HG03520 (cell line): ENCODE measurements around the gene ANKRD65.
"Not testable (repeated sequence)": the region's sequence is repeated elsewhere in the genome, so short reads cannot be mapped to it uniquely, and the experiment has no call there.

Experiments
- ATAC-seq: cut with Tn5 transposase; IDR thresholded peaks from one replicate; pipeline ENCODE4 v1.9.1; 2021; ENCODE audit warnings: mild to moderate bottlenecking, moderate library complexity; ENCODE audit not compliant: unreplicated experiment

The ANKRD65 gene

DNA sequence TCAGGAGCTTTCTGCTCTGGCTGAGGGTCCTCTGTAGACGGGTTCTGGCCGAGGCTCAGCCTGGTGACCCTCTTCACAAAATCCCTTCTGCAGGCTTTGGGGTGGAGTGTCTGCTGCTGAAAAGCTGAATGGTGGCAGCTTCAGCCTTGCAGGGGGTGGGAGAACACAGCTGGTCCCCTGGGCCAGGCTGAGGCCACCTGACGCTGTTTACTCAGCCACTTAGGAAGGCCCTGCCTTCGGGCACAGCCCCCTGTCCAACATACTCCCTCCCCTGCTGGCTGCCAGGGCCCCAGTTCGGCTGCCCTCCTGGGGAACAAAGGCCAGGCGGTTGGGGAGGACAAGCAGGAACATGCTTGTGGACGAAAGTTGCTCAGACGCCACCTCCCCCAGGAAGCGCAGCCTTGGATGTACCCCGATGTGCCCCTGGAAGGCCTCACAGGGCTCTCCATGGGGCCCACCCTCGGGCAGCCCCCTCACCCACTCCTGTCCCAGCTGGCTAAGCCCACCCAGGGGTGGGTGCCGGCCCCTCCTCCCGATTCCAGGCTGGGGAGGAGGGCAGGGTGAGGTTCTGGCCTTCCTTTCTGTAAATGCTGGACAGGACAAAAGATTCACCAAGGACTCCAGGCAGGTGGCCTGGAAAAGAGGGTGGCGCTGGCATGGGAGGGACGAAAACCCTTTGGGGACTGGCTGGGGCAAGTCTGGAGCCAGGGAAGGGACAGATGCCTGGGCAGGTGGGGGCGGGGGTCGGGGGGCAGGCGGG is at the start of gene ANKRD65:
Gene ANKRD65 (minus strand): TSS at position 130 of the 760 bp plus-strand sequence. CDS start 271 bp downstream, outside the sequence.
- ATAC-seq, result no peak

DNA sequence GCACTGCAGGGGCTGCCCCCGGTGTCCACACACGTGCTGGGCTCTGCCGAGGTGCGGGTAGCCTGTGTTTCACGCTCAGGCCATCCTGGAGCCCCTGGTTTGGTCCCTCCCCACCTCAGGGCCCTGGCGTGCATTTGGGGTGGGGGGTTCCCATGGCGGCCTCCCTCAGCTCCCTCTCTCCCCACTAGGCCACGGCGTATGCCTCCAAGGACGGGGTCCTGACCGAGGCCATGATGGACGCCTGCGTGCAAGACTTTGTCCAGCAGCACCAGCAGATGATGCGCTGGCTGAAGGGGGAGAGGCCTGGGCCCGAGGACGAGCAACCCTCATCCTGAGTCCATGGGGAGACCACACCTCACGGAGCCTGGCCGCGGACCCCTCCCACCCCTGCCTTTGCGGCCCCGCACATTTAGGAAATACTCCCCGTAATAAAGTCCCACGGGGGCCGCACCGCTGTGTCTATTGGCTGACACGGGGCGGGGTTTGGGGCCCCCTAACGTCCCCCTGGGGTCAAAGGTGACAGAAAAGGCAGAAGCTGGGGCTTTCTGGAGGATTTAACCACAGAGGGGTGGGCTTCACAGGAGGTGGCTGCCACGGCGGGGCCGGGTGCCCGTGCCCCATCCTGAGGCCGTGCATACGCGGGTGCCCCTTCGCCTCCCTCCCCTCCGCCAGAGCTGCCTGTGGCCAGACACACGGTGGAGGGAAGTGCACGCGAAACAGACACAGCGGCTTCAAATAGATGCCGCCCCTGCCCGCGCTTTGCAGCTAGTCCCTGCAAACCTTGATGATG is 47.3 kb upstream of the ANKRD65 start:
- ATAC-seq, result not testable (repeated sequence)

DNA sequence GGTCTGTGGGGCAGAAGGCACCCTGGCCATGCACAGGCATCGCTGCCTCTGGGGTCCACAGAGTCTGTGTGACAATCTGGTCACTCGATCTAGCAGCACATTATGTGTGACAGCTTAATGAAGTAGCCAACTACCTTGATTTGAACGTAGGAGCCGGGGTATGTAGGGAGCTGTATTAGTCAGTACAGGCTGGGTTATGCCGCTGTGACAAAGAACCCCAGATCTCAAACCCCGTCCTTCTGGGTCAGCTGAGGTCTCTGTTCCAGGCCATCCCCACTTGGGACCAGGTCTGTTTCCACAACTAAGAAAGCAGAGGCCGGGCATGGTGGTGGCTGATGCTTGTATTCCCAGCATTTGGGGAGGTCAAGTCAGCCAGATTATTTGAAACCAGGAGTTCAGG is 42.2 kb upstream of the ANKRD65 start:
- ATAC-seq, result no peak

DNA sequence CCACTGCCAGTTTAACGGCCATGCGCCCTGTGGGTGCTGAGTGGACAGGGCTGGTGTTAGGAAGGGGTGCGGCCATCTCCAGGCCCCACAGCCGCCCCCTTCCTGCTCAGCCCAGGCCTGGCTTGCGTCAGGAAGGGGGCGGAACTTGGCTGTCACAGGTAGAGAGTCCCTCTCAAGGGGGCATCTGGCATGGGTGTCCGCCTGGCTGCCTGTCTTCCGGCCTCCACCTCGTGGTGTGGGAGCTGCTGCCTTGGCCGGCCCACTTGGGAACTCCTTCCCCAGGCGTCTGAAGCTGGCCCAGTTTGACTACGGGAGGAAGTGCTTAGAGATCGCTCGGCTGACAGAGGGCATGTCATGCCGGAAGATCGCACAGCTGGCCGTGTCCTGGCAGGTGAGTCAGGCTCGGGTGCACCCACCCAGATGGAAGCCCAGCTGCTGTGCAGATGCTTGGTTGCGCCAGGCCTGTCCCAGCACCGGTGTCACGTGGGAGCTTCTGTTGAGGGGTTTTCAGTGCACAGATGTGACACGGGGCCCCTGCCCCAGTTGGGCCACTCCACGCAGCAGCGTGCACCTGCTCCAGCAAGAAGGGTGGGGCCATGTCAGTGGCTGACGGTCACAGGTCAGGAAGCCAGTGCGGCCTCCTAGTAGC is 41.4 kb upstream of the ANKRD65 start:
- ATAC-seq, result no peak

DNA sequence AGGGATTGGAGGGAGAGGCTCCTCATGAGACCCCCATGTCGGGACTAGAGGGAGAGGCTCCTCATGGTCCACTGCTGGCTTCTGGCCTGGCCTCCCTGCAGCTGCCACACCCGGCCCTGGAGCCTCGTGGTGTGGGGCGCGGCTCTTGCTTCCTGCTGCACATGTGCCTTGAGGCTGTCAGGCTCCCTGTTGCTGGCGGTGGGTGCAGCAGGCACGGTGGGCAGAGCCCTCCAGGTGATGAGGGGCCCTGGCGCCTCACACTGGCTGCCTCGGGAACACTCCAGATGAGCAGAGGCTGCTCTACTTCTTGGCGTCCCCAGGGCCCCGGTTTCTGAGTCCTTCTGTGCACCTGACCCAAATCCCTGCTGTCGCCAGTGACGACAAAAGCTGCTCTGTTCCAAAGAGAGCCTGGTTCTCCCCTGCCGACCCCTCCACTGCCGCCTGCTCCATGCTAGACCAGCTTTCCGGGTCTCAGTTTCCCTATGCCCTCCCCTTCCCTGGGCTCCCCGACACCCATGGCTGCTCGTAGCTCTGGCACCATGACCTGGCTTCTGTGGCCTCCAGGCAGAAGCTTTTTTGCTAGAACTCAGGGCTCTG is 40.7 kb upstream of the ANKRD65 start:
- ATAC-seq, result no peak

DNA sequence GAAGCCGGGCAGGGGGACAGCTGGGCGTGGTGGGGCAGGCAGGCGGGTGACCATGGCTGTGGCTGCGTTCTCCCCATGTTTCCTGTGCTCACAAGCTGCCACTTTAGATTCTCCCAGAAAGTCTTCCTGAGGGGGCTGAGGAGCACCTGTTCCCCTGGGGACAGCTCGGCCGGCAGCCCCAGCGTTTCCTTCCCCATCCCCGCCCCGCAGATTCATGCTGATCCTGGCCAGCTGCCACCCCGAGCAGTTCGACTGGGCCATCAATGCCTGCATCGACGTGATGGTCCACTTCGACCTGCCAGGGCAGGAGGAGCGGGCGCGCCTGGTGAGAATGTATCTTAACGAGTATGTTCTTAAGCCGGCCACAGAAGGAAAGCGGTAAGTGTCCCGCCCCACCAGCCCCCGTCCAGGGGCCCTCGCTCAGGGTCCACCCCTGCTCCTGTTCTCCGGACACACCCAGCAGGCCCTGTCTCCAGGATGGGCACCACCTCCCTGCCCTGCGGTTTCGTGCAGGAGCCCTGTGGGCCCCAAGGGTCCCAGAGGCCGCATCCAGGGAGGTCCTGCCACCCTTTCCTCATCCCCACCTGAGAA is 39.6 kb upstream of the ANKRD65 start:
- no peak for ATAC-seq

DNA sequence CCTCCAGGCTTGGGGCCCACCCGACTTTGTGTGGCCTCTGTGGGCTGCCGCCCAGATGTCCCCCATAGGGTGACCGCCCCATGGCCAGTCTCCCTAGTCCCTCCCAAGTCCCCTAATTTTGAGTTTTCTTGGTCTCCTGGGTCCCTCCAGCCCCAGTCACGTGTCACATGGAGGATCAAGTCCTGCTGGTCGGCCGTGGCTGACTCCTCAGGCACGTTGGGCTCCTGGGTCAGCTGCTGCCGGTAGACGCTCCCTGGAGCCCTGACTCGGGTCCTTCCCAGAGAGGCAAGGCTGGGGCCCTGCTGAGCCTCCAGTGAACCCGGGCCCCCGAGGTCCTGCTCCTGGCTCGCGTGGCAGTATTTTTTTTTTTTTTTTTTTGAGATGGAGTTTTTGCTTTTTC is 38.6 kb upstream of the ANKRD65 start:
- not testable (repeated sequence) for ATAC-seq

DNA sequence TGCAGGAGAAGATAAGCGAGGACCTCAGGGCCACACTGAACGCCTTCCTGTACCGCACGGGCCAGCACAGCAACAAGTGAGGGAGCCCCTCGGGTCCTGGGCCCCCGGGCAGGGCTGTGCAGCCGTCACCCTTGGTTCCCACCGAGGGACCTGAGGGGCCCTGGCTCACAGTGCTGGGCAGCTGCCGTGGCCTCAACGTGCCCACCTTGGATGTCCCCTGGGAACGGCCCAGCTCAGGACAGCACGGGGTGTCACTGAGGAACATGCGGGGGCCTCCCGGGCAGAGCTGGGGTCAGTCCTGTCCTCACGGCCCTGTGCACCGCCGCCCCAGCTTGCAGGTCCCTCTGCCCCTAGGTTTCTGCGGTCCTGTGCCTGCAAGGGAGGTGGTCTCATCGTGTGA is 38.1 kb upstream of the ANKRD65 start:
- not testable (repeated sequence) for ATAC-seq

DNA sequence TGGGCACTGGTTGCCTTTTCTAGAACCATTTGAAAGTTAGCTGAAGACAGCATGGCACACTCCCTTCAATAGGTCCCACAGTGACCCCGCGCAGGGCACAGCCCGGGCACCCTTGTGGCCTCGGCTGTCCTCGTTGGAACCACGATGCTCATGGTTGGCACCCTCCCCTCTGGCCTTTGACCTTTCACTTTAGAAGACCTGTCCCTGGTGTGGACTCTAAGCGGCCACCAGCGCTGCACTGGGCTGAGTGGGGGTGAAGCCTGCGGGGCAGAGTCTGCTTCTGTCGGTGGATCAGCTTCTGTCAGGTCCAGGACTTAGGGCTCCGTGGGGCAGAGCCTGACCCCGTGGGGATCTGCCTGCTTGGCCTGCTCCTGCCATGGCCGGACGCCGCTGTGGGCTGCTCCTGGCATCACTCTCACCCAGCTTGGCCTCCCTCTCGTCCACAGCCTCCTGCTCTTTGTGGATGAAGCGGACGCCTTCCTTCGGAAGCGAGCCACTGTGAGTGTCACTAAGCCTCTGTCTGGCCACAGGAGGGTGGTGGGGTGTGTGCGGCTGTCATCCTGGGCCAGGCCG is 35.7 kb upstream of the ANKRD65 start:
- not testable (repeated sequence) for ATAC-seq

DNA sequence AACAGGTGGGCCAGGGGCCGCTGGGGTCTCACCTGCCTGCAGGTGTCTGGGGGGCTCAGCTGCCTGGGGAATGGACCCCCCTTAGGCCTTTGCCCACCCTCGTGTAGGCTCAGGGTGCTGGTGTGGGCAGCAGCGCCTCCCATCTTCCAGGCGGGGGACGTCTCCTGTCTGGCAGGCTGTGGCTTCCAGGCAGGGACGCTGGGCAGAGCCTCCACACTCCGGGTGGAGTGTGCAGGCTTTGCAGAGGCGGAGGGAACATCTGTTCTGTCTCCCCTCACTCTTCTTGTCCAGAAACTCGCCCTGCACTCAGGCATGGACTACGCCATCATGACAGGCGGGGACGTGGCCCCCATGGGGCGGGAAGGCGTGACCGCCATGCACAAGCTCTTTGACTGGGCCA is 34.9 kb upstream of the ANKRD65 start:
- ATAC-seq, result not testable (repeated sequence)

DNA sequence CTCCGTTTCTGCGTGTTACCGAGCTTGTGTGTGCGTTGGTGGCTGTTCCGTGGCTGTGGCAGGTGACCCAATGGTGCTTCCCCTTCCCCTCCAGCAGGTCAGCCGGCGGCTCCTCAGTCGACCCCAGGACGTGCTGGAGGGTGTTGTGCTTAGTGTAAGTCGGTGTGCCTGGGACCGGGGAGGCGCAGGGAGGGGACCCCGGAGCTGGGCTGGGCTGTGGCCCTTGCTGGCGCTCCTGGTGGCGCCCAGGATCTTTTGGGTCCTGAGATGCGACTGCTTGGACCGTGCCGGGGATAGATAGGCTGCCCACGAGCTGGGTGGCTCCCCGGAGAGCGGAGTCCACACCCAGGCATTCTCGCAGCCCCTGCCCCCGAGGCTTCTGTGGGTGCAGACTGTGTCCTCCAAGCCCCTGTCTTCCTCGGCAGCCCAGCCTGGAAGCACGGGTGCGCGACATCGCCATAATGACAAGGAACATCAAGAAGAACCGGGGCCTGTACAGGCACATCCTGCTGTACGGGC is 34.3 kb upstream of the ANKRD65 start:
- no peak for ATAC-seq

DNA sequence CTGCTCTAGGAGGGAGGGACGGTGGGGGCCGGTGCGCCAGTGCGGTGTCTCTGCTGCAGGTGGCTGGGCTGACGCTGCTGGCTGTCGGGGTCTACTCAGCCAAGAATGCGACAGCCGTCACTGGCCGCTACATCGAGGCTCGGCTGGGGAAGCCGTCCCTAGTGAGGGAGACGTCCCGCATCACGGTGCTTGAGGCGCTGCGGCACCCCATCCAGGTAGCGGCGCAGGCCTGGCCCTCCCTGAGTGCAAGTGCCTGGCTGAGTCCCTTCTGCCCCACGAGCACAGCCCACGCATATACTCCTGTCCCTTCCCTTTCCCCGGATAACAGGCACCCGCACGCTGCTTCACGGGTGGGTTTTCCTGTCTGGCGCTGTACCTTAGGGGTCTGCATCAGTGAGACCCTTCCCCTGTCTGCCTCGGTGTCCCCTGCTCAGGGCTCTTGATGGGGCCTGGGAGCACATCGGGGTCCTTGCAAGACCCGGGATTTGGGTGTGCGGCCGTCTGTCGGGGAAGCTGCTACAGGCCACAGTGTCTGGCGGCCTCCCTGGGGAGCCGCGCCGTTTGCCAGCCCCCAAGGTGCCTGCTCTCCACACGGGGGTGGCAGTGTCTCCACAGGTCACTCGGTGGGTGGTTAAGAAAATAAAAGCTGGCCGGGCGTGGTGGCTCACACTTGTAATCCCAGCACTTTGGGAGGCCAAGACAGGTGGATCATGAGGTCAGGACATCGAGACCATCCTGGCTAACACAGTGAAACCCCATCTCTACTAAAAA is 33.4 kb upstream of the ANKRD65 start:
- ATAC-seq, result not testable (repeated sequence)

DNA sequence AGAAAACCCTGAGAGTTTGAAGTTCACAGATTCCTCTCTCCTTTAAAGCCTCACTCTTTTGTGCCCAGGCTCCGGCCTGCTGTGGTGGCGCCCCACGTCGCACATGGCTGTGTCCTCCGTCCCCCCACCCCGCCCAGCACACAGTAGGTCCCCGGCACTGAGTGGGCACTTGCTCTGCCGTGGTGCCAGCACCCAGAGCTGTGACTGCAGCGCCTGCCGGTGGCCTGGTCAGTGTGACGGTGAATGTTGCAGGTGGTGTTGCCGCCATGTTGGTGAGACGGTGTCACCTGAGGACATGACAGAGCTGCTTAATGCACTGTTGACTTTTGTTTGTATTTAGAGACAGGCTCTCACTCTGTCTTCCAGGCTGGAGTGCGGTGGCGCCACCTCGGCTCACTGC is 31.8 kb upstream of the ANKRD65 start:
- no peak for ATAC-seq

DNA sequence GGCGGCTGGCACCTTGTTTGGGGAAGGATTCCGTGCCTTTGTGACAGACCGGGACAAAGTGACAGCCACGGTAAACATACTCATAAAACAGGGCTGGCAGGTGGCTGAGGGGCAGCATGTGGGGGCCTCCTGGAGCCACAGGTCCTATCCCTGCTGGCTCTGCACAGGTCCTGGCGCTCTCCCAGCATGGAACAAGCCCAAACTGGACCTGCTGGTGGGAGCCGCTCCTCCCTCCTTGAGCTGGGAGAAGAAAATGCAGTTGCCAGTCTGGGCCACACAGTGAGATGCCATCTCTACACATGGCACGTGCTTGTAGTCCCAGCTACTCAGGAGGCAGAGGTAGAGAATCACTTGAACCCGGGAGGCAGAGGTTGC is 31.3 kb upstream of the ANKRD65 start:
- not testable (repeated sequence) for ATAC-seq

DNA sequence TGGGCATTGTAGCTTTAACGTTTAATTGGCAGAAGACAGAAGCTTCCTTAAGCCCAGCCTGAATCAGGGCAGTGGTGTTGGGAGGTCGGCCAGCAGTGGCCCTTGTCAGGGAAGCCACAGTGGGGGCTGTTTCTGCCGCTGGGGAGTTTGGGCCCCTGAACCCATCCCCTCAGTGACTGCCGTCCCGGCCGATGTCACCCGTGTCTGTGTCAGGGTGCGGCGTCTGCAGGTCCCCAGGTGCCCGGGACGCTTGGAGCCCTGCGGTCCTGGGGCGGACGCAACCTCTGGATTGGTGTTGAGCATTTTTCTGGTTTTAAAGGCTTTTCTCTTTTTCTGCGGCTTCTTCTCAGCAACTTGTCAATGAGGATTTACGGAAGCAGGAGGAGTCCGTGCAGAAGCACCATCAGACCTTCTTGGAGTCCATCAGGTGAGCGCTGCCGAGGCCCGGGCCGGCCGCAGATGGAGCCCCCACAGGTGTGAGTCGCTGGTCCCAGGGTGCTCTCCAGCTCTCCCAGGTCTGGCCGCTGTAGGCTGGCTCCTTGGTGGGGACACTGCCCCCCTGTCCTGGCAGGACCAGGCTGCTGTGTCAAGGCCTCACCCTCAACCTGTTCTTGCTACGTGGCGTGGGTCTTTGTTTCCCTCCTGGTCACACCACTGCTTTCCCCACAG is 30.8 kb upstream of the ANKRD65 start:
- ATAC-seq, result no peak

DNA sequence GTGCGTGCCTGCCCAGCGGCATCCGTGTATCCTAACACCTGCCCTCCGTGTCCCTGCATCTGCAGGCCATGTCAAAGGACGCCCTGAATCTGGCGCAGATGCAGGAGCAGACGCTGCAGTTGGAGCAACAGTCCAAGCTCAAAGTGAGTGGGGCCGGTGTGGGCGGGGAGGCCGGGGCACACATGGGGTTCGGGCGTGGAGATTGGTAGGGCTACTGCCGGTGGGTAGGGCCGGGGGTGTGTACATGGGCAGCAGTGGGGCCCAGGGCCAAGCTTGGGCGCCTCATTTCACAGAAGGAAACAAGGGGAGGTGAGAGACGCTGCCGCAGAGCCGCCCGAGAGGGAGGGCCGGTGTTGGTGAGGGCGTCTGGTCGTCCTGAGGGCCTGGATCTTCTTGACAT is 29.5 kb upstream of the ANKRD65 start:
- not testable (repeated sequence) for ATAC-seq

DNA sequence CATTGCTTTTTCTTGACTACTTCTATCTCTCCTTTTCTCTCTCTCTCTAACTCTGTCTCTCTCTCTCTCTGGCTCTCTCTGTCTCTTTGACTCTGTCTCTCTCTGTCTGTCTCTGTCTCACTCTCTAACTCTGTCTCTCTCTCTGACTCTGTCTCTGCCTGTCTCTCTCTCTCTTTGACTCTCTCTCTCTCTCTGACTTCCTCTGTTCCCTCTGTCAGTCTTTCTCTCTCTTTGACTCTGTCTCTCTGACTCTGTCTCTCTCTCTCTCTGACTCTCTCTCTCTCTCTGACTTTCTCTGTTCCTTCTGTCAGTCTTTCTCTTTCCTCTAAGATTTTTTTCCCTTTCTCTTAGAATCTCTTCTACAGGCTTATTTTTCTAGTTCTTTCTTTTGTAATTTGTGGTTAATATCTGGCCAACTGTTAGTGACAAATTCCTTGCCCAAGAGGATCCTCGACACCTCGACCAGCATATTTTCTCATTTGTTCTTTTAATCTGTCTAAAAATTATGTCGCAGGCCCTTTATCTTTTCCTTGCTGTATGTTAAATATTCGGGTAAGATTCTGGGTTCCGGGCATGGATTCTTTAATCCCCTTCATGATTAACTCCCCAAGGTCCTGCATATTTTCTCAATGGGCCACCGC is 28.1 kb upstream of the ANKRD65 start, which contains the start of gene ATAD3C:
Gene ATAD3C (plus strand): TSS at position 591 of the 641 bp plus-strand sequence. CDS start 995 bp downstream, outside the sequence.
- no peak for ATAC-seq

DNA sequence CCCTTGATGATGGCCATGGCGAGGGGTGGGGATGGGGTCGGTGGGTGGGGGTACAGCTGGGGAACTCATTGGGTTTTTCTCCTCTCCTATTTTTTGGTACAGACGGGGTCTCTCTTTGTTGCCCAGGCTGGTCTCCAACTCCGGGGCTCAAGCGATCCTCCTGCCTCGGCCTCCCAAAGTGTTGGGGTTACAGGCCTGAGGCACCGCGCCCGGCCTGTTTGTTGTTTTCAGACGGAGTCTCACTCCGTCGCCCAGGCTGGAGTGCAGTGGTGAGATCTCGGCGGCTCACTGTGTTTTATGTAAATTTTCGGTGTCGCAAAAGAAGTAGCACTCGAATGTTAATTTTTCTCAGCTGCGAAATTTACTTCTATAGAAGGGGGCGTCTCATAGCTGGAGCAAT is 25.6 kb upstream of the ANKRD65 start:
- ATAC-seq, result not testable (repeated sequence)
